Ureter (tissue), 1 donor: Measurements from ENCODE around the gene JARID2. TPM values are rescaled to one million over a fixed set of nuclear protein-coding genes. Genes with fewer than 3 reads are reported as not detected.

Source experiments
- DNase-seq: peaks from one replicate; pipeline ENCODE4 v3.0.0-alpha.2; 2020; ENCODE audit warnings: low spot score
- total RNA-seq: library from RNA; stranded (reverse); gene quantifications from one replicate; pipeline ENCODE4 v1.2.4, GENCODE V29; 2023
- donor health status: DM: yes; HTN: yes; CAD: no.

Gene JARID2
- total RNA-seq = 17.5 TPM

DNA sequence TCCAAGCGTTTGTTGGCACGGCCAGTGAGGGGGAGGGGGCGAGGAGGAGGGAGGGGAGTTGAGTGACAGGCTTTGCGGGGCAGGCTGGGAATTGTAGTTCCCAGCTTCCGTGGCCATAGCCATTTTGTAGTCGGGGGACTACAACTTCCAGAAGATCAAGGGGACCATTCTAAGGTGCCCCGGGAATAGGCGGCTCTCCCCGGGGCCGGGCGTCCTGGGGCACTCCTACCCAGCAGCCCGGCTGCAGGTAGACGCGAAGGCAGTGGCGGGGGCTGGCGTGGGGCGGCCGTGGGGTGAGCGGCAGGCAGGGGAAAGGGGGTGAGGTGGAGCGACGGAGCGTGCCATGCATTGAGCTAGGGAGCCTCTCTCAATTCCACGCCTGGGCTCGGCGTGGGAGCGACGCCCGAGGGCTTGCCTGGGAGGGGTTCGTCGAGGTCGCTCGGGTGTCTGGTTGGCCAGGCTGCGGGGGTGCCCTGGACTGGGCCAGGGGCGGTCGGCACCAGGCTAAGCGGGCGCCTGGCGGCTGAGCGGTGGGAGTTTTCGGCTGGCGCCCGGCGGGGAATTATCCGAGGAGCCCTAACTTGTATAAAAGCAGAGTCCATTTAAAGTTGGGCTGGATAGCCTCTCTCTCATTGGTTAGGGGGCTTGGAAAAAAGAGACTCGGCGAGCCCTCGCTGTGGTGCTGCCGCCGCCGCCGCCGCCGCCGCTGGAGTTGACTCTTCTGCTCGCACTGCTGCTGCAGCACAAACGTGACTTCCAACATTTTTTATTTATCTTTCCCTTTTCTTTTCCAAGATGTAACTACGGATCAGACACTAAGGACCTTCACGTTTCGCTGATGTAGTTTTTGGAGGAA is at the start of gene JARID2:
JARID2 (plus strand) TSS at position 709 of the 856 bp plus-strand sequence. CDS start 471 bp downstream, outside the sequence.
- DNase-seq = peak; percentile 99

DNA sequence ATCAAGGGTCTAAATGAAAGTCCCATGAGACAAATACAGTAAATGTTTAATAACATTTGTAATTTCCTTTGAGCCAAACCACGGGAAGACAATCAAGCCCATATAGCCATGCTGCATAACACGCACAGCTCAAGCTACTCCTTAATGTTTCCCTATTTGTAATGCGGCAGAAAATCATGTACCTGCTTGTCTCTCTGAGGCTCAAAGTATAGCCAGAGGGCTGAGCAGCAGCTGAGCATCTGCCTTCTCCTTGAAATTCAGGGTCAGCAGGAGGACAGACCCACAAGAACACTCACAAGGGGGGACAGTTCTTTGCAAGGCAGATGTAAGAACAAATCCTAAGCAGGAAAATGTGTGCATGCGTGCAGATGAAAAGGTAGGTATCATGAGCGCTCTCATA is 45.8 kb upstream of the JARID2 start:
- no peak for DNase-seq

DNA sequence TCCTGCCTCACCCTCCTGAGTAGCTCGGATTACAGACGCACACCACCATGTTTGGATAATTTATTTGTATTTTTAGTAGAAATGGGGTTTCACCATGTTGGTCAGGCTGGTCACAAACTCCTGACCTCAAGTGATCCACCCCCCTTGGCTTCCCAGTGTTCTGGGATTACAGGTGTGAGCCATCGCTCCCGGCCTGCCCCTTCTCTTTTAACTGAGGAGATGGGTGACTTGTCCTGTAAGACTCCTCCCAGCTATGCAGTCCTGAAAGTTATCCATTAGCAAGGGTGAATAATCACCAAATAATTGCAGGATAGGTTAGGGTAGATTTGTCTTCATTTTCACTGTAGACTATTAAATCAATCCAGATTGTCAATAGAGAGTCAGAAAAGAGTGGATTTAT is 40.5 kb upstream of the JARID2 start:
- DNase-seq = no peak

DNA sequence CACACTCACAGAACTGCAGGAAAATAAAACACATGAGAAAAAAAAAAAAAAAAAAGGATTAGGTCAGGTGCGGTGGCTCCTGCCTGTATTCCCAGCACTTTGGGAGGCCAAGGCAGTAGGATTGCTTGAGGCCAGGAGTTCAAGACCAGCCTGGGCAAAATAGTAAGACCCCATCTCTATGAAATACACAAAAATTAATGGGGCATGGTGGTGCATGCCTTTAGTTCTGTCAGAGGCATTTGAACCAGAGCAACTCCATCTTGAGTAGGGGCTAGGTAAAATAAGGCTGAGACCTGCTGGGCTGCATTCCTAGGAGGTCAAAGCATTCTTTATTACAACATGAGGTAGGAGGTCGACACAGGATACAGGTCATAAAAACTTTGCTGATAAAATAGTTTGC is 39.0 kb upstream of the JARID2 start:
- no peak for DNase-seq

DNA sequence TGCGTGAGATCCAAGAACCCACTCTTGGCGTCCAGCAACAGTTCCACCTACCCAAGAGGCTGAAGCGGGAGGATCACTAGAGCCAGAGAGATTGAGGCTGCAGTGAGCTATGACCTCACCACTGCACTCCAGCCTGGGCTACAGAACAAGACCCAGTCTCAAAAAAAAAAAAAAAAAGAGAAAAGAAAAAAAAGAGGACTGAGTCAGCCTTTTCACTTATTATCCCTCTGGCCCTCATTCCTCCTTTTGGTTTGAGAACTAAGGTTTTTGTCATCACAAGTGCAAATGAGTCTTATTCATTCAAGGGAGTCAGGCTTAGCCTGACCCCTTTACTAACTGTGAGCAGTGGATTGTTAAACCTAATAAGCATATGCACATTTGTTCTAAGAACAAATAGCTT is 37.9 kb upstream of the JARID2 start:
- no peak for DNase-seq

DNA sequence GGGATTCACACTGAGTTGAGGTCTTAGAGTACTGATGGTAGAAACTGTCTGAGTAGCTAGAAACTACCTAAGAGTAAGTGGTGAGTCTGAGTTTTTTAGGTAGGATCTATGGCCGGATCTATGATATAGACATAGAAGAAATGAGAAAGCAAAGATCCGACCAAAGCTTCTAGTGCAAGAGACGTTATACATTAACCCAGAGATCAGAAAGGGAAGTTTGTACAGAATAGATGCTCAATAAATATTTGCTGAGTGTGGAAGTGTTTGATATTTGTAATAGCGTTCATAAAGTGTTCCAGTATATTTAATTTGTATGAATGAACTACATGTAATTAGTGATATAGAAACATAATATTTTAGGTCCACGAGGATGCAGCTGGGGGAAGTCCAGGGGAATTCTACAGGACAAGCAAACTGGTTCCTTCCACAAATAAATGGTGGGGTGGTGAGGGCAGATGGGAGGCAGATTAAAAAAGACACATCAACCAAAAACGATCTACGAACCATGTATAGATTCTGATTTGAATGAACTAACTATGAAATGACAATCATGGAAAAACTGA is 31.9 kb upstream of the JARID2 start:
- no peak for DNase-seq

DNA sequence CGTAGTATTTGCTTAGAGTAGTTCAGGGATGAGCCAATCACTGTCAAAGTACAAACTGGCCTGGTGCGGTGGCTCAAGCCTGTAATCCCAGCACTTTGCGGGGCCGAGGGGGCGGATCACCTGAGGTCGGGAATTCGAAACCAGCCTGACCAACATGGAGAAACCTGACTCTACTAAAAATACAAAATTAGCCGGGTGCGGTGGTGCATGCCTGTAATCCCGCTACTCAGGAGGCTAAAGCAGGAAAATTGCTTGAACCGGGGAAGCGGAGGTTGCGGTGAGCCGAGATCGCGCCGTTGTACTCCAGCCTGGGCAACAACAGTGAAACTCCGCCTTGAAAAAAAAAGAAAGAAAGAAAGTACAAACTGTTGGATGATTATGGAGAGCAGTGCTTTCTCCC is 27.5 kb upstream of the JARID2 start:
- no peak for DNase-seq

DNA sequence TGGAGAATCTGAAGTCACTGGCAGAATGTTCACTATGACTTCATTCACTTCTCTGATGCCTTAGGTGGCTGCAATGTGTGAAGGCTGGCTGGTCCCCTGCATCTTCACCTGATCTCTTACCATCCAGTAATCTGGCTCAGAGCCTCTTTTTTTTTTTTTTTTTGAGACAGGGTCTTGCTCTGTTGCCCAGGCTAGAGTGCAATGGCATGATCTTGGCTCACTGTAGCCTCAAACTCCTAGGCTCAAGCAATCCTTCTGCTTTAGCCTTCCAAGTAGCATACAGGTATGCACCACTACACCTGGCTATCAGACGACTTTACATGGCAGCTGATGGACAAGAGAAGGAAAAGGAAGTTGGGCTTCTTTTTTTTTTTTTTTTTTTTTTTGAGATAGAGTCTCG is 25.8 kb upstream of the JARID2 start:
- DNase-seq = no peak

DNA sequence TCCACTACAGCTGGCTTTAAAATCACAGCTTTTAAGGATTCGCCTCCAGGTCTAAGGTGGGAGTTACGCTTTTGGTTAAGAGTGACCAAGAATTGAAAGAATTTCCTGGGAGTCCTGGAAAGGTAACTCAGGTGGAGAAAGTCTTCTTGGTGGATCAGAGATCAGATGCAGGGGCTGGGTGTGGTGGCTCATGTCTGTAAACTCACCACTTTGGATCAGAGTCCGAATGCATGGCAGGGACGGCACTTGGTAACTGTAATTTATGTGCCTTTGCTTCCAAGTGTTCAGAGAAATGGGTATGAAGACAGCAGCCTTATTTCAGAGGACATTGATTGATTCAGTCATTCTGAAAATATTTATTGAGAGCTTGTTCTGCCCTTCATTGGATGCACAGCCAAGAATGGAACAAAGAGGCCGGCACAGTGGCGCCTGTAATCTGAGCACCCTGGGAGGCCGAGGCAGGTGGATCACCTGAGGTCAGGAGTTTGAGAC is 18.0 kb upstream of the JARID2 start:
- DNase-seq = no peak

DNA sequence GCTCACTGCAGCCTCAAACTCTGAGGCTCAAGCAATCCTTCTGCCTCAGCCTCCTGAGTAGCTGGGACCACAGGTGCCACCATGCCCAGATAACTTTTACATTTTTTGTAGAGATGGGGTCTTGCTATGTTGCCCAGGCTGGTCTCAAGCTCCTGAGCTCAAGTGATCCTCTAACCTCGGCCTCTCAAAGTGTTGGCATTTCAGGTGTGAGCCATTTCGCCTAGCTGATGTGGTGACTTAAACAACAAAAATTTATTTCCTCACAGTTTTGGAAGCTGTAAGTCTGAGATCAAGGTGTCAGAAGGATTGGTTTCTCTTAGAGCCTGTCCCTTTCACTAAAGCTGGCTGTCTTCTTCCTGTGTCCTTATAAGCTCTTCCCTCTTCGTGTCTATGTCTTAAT is 15.0 kb upstream of the JARID2 start:
- no peak for DNase-seq

DNA sequence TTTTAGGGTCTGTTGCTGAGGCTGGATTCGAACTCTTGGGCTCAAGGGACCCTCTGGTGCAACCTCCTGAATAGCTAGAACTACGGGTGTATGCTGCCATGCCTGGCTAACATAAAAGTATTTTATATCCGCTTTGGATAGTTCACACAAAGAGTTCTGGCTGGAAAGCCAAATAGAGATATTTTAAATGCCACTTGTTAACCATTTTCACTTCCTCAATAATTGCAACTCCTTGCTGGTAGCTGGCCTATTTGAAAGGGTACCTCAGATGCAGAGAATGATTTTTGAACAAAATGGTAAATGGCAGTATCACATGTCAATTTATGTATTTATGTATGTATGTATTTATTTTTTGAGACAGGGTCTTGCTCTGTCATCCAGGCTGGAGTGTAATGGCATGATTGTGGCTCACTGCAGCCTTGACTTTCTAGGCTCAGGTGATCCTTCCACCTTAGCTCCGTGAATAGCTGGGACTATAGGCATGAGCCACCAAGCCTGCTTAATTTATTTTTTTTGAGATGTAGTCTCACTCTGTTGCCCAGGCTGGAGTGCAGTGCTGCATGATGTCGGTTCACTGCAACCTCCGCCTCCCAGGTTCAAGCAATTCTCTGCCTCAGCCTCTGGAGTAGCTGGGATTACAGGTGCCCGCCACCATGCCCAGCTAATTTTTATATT is 12.9 kb upstream of the JARID2 start:
- DNase-seq = no peak

DNA sequence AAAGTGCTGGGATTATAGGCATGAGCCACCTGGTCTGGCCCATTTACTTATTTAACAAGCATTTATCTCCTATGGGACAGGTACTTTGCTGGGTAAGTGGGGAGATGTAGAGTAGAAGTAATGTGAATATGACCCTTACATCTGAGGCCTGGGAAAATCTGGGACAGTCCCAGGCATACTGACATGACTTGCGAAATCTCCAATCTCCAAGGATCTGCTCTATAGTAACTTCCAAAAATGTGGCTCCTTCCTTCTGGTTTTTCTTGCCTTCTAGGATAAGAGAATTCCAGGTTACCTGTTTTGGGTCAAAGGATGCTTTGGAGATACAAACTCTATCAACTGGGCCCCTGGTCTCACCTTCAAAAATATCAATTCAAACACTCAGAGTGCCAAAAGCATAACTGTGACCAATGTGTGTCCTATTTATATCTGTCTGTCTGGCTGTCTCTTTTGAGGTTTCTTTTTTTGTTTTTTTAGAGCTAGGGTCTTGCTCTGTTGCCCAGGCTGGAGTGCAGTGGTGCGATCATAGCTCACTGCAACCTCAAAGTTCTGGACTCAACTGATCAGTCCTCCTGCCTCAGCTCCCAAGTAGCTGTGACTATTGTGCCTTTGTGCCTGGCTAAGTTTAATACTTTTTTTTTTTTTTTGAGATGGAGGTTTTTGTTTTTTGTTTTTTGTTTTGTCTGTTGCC is 11.7 kb upstream of the JARID2 start:
- no peak for DNase-seq

DNA sequence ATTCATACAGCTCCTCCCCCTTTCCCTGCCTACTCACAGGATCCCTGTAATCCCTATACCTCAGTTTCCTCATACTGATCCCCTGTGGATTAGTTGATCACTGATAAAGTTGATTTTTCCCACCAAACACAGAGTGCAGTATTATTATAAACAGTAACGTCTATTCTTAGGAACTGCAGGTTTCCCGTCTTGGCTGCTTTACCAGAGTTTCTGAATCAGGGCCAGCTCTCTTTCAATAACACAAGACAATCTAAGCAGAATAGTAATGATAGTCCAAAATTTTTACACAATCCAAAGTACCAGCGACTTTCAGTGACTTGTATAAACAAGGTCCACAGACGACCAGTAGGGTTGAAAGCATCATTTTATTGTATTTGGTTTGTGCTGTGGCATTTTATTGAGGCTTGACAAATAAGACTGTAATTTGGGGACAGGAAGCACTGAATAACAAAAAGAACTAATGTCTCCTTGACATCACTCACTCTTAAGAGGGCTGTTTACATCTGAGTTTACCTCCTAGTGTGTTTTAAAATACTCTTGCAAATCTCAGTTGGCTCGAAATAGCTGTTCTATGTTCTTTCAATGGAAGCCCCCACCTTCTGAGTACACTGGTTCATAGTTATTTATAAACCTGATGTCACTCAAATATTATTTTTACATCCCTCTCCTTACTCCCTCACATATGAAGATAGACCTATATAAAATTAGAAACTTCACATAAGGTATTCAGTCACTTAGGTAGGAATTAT is 6.1 kb upstream of the JARID2 start:
- DNase-seq = no peak

DNA sequence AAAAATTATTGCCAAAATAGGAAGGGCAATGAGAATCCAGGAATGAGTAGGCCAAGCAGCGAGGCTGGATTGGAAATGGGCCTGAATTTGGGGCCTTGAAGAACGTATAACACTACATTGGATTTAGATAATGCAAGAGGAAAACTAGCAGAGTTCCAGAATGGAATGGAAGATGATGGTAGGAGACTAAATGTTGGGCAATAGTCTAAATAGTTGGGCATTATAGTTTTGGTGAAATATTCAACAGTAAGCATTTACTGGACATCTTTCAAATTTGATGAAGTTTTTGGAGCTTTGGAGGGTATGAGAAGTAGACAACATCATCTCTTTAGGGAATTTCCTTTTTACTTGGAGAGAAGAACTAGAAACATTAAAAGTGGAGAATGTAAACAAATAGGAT is 3.4 kb upstream of the JARID2 start:
- DNase-seq = no peak

DNA sequence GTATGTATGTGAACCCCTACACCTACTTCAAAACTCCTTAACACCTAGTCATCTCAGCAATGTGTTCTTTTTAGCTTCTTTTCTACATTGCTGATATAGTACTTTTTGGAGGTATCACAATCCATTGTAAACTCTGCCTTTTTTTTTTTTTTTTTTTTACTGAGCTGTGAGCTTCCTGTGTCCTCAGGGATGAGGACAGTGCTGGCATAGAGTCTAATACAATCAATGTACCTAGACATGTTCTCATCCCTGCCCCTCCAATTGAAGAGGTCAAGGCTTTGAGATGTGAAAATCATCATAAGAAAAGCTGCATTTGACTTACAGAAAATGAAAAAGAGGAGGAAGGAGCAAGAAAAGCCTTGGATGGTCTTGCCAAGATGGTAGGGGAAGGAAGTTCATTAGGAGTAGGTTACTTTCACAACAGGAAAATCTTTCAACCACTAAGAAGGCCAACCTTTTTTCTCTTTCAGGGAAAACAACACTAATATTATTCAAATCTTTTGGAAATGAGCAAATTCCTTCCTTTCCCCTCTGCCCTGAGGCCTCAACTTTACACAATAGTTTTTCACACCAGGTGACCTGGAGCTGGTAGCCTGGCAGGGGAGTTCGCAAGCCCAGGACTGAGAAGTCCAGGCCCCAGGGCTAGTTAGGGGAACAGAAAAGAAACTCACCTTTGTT is 2.8 kb upstream of the JARID2 start:
- no peak for DNase-seq

DNA sequence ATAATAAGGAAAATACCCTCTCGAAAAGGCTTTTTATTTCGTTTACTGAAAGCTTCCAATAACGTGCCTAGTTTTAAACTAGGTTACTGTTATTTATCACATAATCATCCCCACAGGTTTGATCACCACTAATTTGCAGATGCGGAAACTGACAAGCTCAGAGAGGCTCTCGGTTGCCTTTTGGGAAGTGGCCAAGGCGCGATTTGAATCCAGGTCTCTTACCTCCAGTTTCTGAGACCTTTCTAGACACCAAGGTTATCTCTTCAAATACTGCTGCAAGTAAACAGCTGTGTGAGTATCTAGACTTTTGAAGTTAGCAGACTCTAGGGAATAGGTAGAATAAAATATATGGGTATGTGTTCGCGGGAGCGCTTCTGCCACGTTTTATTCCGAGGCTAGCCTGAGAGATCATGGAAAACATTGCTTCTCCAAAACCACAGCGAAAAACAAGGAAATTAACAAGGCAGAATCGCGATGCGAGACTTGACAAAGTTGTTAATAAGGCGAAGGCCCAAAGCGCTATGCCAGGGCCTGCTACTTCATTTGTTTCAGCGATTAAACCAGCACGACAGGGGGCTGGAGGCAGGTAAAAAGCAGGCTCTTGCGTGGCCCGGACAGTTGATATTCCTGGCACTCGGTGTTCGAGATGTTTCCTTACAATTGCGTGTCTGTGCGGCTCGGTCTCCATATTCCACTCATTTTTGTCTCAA is 1.8 kb upstream of the JARID2 start:
- DNase-seq = no peak

DNA sequence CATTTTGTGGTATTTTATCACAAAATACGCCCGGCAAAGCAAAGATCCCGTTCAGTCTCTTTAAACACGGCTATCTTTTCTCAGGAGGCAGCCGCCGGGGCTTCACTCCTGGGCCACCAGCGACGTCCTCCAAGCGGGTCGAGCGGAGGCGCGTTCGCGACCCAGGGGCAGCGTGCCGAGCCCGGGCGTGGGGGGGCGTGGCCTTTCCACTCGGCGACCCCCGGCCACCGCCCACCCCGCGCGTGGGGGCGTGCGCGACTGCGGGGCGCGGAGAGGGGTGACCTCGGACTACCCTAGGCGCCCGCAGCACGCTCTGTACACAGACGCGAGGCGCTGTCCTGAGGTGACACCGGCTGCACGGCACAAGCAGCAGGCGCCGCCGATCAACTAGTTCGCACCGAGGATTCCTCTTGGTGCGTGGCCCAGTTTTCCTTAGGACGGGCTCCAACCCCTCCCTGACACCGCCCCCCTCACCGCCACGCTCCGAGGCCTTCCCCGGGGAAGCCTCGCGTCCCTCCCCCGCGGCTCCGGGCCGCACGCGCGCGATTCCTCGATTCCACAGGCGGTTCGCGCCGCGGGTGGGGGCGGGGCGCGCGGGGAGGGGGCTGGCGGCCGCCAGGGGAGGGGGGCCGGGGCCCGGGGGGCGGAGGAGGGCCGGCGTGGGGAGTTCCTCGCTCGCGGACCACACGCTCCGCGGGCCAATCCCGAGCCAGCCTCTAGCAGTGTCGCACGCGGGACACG is 1.1 kb upstream of the JARID2 start:
- peak; percentile 78 for DNase-seq

DNA sequence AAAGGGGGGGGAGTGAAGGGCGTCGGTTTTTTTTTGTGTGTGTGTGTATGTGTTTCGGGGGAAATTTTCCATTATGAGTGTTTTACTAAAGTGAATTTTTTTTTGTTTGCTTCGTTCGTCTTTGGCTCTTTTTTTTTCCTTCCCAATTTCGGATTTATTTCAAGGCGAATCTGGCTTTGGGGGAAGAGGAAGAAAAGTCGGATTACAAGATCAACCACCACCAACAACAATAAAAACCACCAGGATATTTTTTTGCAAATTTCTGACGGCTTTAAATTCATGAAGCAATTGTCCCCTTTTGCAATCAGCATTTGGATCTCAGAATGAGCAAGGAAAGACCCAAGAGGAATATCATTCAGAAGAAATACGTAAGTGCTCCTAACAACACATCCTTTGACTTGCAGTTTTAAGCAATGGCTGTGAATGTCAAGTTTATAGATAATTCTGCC is 372 bp downstream of the JARID2 start:
- no peak for DNase-seq
